ENCODE data around the gene APBA2. TPM values are rescaled to one million over a fixed set of nuclear protein-coding genes. Genes with fewer than 3 reads are reported as not detected.

The APBA2 gene
- total and polyA plus RNA-seq, 10 of the 15 experiments (the other 5 are each of a cell fraction or from before 2014, with no cell fraction given) = 0.06 to 0.26 (median 0.07) TPM; not detected in 7

DNA sequence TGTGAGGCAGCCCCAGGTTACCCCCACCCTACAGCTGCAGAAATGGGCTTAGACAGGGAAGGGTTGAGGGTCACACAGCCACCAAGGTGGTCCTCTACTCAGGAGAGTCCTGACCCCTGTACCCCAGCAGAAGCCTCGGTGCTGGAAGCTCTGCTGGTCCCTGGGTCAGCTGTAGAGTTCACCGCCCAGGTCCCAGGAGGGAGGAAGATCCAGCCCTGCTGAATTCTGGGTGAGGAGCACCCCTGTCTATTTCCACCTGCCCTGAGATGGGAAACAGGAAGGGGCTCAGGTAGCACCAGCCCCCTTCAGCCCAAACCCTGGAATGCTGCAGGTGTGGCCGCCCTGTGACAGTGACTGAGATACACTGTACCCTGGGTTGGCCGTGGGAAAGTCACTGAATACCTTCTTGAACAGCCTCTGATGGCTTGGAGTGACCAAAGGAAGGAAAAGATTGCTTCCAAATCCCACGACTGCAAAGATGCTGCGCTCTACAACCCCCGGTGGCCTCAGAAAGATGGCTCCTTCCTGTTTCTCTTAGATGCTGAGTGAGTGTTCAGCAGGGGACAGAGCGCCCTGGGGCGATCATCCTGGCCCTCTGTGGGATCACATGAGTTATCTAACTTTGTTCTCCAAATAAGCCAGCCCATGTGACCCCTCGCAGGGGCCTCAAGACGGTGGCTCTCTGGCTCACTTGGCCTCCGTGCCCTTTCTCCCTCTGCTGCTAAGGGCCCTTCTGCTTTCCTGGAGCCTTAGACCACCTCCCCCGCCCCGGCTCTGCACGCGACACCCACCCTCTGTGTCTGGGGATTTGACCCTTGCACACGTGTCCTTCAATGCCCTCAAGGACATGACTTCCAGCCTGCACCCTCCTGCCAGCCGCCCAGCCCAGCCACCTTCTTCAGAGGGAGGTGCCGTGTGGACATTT, 242.0 kb downstream of the APBA2 start:
- ChIA-PET POLR2A (no interaction called here), CTCF (no interaction called here)

DNA sequence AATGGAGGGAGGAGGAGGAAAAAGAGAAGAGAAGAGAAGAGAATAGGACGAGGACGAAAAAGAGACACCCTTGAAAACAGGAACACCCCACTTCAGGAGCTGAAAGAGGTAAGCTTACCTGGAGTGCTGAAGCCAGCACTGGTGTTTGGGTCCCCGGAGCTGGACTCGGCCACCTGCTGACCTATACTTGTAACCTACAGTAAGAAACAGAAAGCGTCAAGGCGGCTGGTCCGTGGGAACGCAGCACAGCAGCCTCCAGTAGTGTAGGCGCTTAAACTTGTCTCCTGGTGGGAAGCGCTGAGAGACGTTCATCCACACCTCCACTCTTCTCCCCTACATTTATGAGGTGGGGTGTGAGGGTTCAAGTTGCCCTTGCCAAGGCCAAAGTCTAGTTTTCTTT, 242.9 kb downstream of the APBA2 start:
- ATAC-seq (no peak), FAIRE-seq (no peak), DNase-seq (ENCODE audit: low read depth, low spot score) (no peak)
- Histone ChIP-seq H3K36me3 (ENCODE audit: control insufficient read depth in 2 of 2, insufficient read depth in 2 of 2, low read length in 1 of 2) (no peaks in the 10 kb centered on the region), H3K4me2 (ENCODE audit: control insufficient read depth, insufficient read depth) (no peak overlapping the region), H2AFZ (ENCODE audit: control insufficient read depth, low read depth, low read length) (no peak overlapping the region), H3K27ac (ENCODE audit: control insufficient read depth, insufficient read depth) (no peak overlapping the region), H4K20me1 (ENCODE audit: control insufficient read depth, insufficient read depth) (no peaks in the 10 kb centered on the region), H3K9me3 (replicated peaks; ENCODE audit: control insufficient read depth, insufficient read depth, low read length) (no peaks in the 10 kb centered on the region), H3K27me3 (replicated peaks in 1 of 2; ENCODE audit: control insufficient read depth in 2 of 2, insufficient read depth in 2 of 2, low read length in 1 of 2) (no peaks in the 10 kb centered on the region), H3K4me1 (ENCODE audit: control insufficient read depth, insufficient read depth, low read length) (no peaks in the 10 kb centered on the region), H3K4me3 (no peak overlapping the region), H3K9ac (ENCODE audit: control insufficient read depth, insufficient read depth, low read length) (no peak overlapping the region), H3K79me2 (ENCODE audit: control insufficient read depth, insufficient read depth, low read length) (no peaks in the 10 kb centered on the region)
- in situ Hi-C loops (cut with MboI) (no loop called here), intact Hi-C loops (cut with micrococcal nuclease; ENCODE audit: unreplicated experiment) (no loop called here)
- WGBS (ENCODE audit: insufficient coverage, insufficient replicate concordance, low lambda C conversion rate, missing lambda C conversion rate) = 52% methylated on average over 11 of the region's 11 CpGs
- ChIA-PET SMC1A (ENCODE audit: uncharacterized antibody, unreplicated experiment) (interaction anchor here (0.6 kb wide), 1 partner anchor 565 kb away, joined by 3 read pairs; no protein-coding TSS in a partner anchor), POLR2A (no interaction called here), RAD21 (ENCODE audit: unreplicated experiment) (no interaction called here), CTCF (interaction anchor here (1.9 kb wide), 1 partner anchor 11 kb away, joined by 5 read pairs; no protein-coding TSS in a partner anchor)
- no TSS peak for BruUV-seq (replicated peaks)
- no peak for TF ChIP-seq WRNIP1 (IDR thresholded peaks at IDR 0.05; ENCODE audit: borderline replicate concordance, low read depth, low read length)
- TF ChIP-seq, protein P1, sequence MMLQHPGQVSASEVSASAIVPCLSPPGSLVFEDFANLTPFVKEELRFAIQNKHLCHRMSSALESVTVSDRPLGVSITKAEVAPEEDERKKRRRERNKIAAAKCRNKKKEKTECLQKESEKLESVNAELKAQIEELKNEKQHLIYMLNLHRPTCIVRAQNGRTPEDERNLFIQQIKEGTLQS (IDR thresholded peaks at IDR 0.05; ENCODE audit: borderline replicate concordance, extremely low read depth, low read depth, low read length) = no peak
- no peak for TF ChIP-seq ZNF207 (IDR thresholded peaks at IDR 0.05; ENCODE audit: borderline replicate concordance)
- TF ChIP-seq EGR1 (IDR thresholded peaks at IDR 0.05; ENCODE audit: borderline replicate concordance in 1 of 2, low read depth in 2 of 2, low read length in 2 of 2) = no peak
- no peak for TF ChIP-seq FOS (IDR thresholded peaks at IDR 0.05; ENCODE audit: borderline replicate concordance, extremely low read depth, insufficient read length)
- no peak for TF ChIP-seq NFXL1 (IDR thresholded peaks at IDR 0.05; ENCODE audit: borderline replicate concordance)
- TF ChIP-seq, protein P2, sequence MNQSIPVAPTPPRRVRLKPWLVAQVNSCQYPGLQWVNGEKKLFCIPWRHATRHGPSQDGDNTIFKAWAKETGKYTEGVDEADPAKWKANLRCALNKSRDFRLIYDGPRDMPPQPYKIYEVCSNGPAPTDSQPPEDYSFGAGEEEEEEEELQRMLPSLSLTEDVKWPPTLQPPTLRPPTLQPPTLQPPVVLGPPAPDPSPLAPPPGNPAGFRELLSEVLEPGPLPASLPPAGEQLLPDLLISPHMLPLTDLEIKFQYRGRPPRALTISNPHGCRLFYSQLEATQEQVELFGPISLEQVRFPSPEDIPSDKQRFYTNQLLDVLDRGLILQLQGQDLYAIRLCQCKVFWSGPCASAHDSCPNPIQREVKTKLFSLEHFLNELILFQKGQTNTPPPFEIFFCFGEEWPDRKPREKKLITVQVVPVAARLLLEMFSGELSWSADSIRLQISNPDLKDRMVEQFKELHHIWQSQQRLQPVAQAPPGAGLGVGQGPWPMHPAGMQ (IDR thresholded peaks at IDR 0.05; ENCODE audit: borderline replicate concordance) = no peak
- TF ChIP-seq RFX5 (IDR thresholded peaks at IDR 0.05; ENCODE audit: low read depth, low read length) = no peak
- no peak for TF ChIP-seq KLF5 (IDR thresholded peaks at IDR 0.05; ENCODE audit: partially characterized antibody)
- no peak for TF ChIP-seq CHD2 (IDR thresholded peaks at IDR 0.05; ENCODE audit: borderline replicate concordance, low read depth, low read length)
- TF ChIP-seq HDAC2 (IDR thresholded peaks at IDR 0.05) = no peak
- no peak for TF ChIP-seq TBL1XR1 (IDR thresholded peaks at IDR 0.05; ENCODE audit: low read depth, low read length)
- no peak for TF ChIP-seq SMC3 (IDR thresholded peaks at IDR 0.05; ENCODE audit: borderline replicate concordance, low read length)

More for the DNA sequence above, 242.0 kb downstream of the APBA2 start:
- no peak overlapping the region for H3K27ac ChIP-seq (ENCODE audit: control insufficient read depth, insufficient read depth)
- H3K4me1 ChIP-seq (ENCODE audit: control insufficient read depth, insufficient read depth, low read length) = no peaks in the 10 kb centered on the region
- no peaks in the 10 kb centered on the region for H4K20me1 ChIP-seq (ENCODE audit: control insufficient read depth, insufficient read depth)
- no peaks in the 10 kb centered on the region for H3K27me3 ChIP-seq (replicated peaks in 1 of 2; ENCODE audit: control insufficient read depth in 2 of 2, insufficient read depth in 2 of 2, low read length in 1 of 2)
- RAD21 ChIA-PET (ENCODE audit: unreplicated experiment) = no interaction called here
- no TSS peak for BruUV-seq (replicated peaks)
- H2AFZ ChIP-seq (ENCODE audit: control insufficient read depth, low read depth, low read length) = no peak overlapping the region
- H3K9ac ChIP-seq (ENCODE audit: control insufficient read depth, insufficient read depth, low read length) = no peak overlapping the region
- H3K9me3 ChIP-seq (replicated peaks; ENCODE audit: control insufficient read depth, insufficient read depth, low read length) = no peaks in the 10 kb centered on the region
- no peak overlapping the region for H3K4me2 ChIP-seq (ENCODE audit: control insufficient read depth, insufficient read depth)
- in situ Hi-C loops (cut with MboI) (no loop called here), intact Hi-C loops (cut with micrococcal nuclease; ENCODE audit: unreplicated experiment) (no loop called here)
- WGBS (ENCODE audit: insufficient coverage, insufficient replicate concordance, low lambda C conversion rate, missing lambda C conversion rate) = 29% methylated on average over 18 of the region's 19 CpGs
- H3K4me3 ChIP-seq = no peak overlapping the region
- no peaks in the 10 kb centered on the region for H3K79me2 ChIP-seq (ENCODE audit: control insufficient read depth, insufficient read depth, low read length)
- ATAC-seq (no peak), FAIRE-seq (no peak), DNase-seq (ENCODE audit: low read depth, low spot score) (no peak)
- TF ChIP-seq PML (IDR thresholded peaks at IDR 0.05; ENCODE audit: low read length) = no peak
- SMC1A ChIA-PET (ENCODE audit: uncharacterized antibody, unreplicated experiment) = no interaction called here
- no peaks in the 10 kb centered on the region for H3K36me3 ChIP-seq (ENCODE audit: control insufficient read depth in 2 of 2, insufficient read depth in 2 of 2, low read length in 1 of 2)
